Erythroblast (primary cell): ENCODE results near the gene HS2ST1.

ENCODE experiments used
- GATA1 ChIP-seq: IDR thresholded peaks from 2 replicates; pipeline ENCODE4 v1.6.1; 2011; ENCODE audit warnings: low read depth, mild to moderate bottlenecking, control low read depth, low read length, moderate library complexity
- POLR2A ChIP-seq: IDR thresholded peaks from 2 replicates; pipeline ENCODE4 v1.6.1; 2011; ENCODE audit warnings: mild to moderate bottlenecking, low read length

DNA sequence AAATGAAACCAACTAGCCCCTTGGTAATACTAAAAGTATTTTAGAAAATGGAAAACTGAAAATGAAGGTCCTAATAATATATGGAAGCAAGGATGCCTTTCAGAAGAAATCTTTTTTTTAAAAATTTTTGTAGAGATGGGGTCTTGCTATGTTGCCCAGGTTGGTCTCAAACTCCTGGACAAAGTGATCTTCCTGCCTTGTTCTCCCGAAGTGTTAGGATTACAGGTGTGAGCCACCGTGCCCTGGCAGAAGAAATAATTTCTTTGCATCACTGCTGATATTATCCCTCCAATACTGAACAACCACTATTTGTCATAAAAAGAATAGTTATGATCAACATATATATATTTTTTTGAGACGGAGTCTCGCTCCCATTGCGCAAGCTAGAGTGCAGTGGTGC lies 26.1 kb upstream of the HS2ST1 start:
- no peak for TF ChIP-seq POLR2A
- TF ChIP-seq GATA1: no peak
